GM19238 (cell line): ENCODE measurements around the gene PPP1R37.

ENCODE experiments used
- DNase-seq: peaks from one replicate; pipeline ENCODE4 v3.0.0; 2011; ENCODE audit warnings: low spot score; ENCODE audit not compliant: insufficient read length

Gene PPP1R37

GRCh38 chr19:45092747-45093678, at the start of gene PPP1R37:
Gene PPP1R37 (plus strand): TSS chr19:45093179. CDS start chr19:45093326, 147 bp downstream.
- peak; percentile 94 for DNase-seq

- DNase-seq: no peak
Observed at GRCh38 chr19:45045671-45046353, 47.2 kb upstream of the PPP1R37 start.

- DNase-seq: no peak
Observed at GRCh38 chr19:45046355-45046754, 46.6 kb upstream of the PPP1R37 start.

- peak; percentile 41 for DNase-seq
Observed at GRCh38 chr19:45047188-45047797, 45.7 kb upstream of the PPP1R37 start.

GRCh38 chr19:45049073-45049736, 43.8 kb upstream of the PPP1R37 start:
- DNase-seq: no peak

GRCh38 chr19:45050036-45050435, 42.9 kb upstream of the PPP1R37 start:
- no peak for DNase-seq

GRCh38 chr19:45051929-45052579, 40.9 kb upstream of the PPP1R37 start:
- no peak for DNase-seq

- no peak for DNase-seq
Observed at GRCh38 chr19:45056831-45057230, 36.1 kb upstream of the PPP1R37 start.

GRCh38 chr19:45057444-45057843, 35.5 kb upstream of the PPP1R37 start:
- DNase-seq: no peak

GRCh38 chr19:45058622-45059159, 34.3 kb upstream of the PPP1R37 start:
- DNase-seq: no peak

- DNase-seq: peak; percentile 84
Observed at GRCh38 chr19:45059258-45059965, 33.6 kb upstream of the PPP1R37 start.

- no peak for DNase-seq
Observed at GRCh38 chr19:45061965-45062364, 31.0 kb upstream of the PPP1R37 start.

- no peak for DNase-seq
Observed at GRCh38 chr19:45063851-45064801, 28.9 kb upstream of the PPP1R37 start.

- no peak for DNase-seq
Observed at GRCh38 chr19:45066921-45067661, 25.9 kb upstream of the PPP1R37 start.

GRCh38 chr19:45068041-45068440, 24.9 kb upstream of the PPP1R37 start:
- DNase-seq: no peak

- DNase-seq: no peak
Observed at GRCh38 chr19:45069056-45069455, 23.9 kb upstream of the PPP1R37 start.

- DNase-seq: no peak
Observed at GRCh38 chr19:45070214-45070613, 22.8 kb upstream of the PPP1R37 start.

GRCh38 chr19:45070861-45071544, 22.0 kb upstream of the PPP1R37 start:
- no peak for DNase-seq
